Measurements from ENCODE around the gene RICTOR.
A peak's percentile ranks its signal among the peaks of the same experiment; 100 is the strongest.

Gene RICTOR

GRCh38 chr5:39099831-39100230 is 25.6 kb upstream of the RICTOR start:
- DNase-seq, result no peak

DNA sequence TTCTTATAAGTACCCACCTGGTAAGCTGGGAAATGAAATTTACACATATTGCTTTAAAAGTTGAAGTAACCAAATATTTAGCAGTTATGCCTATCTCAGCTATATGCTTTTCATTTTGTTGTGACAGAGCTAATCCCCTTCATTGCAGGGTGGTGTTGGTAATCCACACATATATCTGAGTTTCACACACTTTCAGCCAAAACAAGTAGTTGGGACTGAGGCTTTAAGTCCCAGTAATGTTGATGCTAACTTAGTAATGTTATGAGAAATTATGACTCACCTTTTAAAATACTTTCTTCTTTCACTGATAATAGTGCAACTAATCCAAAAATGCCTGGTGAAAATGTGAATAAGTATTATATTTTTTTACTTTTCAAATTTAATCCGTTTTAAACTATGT is 19.2 kb upstream of the RICTOR start:
- DNase-seq, result no peak

DNA sequence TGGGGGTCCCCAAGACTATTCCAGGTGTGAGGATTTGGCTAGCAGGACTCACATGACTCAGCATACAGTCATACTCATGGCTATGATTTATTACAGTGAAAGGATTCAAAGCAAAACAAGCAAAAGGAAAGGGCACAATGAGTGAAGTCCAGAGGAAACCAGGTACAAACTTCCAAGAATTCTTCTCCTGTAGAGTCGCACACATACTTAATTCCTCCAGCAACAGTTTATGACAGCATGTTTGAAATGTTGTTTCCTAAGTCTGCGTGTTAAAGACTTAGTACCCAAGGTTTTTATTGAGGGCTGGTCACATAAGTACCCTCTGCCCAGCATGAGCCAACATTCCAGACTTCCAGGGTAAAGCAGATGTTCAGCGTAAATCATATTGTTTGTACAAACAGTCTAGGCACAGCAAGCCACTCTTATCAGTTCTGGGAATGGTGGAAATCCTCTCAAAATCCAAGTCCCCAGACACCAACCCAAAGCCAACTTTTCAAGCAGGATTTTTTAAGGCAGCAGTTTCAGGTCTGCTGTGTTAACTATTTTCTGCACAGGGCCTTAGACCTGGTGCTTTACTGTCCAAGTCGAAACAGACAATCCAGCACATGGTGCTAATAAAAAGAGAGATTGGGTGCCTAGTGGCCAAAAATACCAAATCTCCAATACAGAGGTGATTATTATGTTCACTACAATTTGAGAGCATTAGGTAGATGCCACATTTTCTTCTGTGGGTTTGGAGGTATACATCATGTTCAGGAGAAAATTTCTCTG is 18.6 kb upstream of the RICTOR start:
- DNase-seq, result no peak

DNA sequence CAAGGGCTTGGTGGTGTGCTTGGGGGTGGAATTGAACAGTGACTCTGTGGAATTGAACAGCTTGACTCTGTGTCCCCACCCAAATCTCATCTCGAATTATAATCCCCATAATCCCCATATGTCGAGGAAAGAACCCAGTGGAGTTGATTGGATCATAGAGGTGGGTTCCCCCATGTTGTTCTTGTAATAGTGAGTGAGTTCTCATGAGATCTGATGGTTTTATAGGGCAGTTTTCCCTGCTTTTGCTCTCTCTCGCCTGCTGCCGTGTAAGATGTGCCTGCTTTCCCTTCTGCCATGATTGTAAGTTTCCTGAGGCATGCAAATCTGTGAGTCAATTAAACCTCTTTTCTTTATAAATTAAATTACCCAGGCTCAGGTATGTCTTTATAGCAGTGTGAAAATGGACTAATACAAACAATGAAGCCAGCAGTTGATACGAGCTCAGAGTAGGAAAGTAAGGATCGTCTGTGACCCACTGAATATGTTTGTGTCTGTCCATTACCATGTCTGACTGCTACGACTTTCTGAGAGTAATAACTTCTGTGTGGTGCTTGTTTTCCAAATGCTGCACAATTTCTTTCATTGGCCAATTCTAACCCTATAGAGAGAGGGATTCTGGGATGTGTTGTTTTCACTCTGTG is 17.9 kb upstream of the RICTOR start:
- no peak for DNase-seq

GRCh38 chr5:39083968-39084367 is 9.8 kb upstream of the RICTOR start:
- DNase-seq, result no peak

DNA sequence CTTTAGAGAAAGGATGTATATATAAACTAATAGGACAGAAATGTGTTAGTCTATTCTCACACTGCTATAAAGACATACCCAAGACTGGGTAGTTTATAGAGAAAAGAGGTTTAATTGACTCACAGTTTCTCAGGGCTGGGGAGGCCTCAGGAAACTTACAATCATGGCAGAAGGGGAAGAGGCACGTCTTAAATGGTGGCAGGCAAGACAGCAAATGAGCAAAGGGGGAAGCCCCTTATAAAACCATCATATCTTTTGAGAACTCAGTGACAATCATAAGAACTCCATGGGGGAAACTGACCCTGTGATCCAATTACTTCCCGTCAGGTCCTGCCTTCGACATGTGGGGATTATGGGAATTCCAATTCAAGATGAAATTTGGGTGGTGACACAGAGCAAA is 8.8 kb upstream of the RICTOR start:
- no peak for DNase-seq

GRCh38 chr5:39080597-39081204 is 6.5 kb upstream of the RICTOR start:
- no peak for DNase-seq

GRCh38 chr5:39080168-39080567 is 6.0 kb upstream of the RICTOR start:
- no peak for DNase-seq

DNA sequence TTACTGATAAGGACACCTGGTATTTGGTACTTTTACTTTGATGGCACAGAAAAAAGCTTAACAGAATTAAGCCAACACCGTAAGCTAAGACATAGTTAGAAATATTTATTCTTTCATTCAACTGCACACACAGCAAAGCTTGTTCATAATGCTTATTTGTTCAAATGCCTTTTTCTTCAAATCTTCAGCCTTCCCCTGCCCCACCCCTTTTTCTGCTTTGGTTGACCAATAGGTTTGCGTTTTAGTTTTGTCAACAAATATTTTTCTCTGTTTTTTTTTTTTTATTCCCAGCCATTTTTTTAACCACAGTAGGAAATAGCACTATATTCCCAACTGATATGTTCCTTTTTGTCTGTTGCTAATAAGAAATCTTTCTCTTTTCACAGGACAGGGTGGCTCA is 4.9 kb upstream of the RICTOR start:
- DNase-seq, result no peak

DNA sequence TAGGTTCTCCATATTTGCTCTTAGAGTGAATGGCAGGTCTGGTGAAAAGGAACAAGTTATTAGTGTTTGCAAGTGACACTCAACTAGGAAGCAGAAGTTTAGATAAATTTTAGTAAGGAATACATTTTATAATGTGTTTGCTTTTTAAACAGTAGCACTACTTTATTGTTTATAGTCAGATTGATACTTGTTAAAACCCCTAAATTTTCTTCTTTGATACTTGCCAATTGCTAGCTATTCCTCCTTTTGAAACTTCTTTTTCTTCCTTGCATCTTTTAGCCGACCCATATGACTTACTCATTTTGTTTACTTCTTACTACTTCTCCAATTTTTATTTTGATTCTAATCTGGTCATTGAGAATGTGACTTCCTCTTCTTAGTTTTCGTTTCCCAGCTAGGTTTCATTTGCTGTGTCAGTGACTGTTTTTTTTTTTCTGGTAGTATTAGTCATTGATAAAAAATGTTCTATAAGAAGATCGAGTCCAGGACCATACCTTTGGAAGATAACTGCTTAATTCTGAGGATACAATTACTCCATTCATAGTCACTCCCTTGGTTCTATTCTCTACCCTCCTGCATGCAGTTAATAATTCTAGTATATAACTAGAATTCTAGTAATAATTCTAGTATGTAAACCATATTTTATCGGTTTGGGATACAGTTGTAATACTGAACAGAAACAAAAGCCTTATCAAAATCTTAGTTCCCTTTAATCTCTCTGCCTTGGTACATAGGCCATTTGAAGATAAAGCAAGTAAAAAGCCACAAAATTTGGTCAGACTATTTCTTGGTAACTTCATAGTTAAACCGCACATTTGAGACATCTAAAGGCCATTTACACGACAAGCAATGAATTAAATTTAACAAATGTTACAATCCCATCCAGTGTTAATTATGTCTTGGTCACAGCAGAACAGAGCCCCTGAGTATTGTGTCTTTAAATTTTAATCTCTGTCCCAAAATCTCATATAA is 2.8 kb upstream of the RICTOR start:
- DNase-seq, result no peak

DNA sequence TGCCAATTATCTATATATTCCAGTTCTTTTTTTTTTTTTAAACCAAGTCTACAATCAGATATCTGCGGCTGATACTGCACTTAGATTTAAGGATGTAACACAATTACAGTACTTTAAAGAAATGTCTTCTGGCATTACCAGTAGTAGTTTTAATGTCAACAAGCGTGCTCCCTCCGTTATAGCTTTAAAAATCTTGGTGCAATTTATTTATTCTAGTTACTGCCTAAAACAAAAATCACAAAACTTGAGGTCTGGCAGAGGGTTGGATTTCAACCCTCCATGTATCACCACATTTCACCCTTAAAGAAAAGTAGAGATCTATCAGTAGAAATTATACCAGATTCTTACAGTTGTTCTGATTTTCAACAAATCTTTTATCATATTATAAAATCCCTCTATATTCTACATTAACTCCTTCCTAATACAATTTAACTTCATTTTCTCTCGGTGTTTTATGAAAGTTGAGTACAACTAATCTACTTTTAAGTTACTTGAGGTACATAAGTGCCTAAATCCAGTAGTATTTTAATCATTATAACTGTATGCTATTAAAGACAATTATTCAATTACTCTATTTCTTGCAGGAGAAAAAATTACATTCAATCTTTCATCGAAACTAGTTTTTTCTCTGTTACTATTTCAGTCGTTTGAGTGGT is 2.0 kb upstream of the RICTOR start:
- DNase-seq, result no peak

- peak in 1 of 4 experiments; percentile 17 for DNase-seq
These were observed 507 bp downstream of the RICTOR start for GRCh38 chr5:39073767-39074016.

DNA sequence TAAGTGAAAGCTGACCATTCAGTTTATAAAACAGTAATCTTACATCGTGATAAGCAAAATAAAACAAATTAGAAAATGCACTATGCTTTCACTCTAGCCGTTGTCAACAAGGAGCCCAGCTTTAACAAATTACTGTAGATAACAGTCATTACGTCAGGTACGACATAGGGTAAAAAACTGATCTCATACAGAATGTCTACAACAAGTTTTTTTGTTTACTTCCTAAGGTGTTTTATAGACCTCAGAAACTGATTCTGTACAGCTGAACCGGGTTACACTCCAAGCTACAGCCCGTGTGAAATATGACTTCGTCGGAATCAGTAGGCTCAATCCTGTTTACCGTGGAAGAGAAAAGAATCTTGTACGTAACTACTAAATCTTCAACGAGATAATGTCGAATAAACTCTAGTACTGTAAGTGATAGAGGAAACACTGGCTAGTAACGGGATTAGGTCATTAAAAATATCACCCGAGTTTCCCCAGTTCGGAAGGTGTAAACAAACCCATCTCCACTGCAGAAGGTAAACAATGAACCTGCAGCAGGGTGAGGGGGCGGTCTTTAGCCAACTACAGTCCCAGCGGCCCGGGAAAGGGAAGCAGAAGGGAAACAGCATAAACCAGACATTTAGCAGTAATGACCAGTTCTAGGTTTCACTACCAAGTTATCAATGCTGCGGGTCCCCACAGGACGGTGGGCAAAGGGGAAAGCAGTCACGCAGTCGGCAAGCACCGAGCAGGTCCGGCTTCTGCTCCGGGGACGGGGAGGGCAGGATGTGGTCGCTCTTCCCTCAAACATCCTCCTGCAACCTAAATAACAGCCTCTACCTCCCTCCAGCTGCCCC is 1.1 kb downstream of the RICTOR start:
- peak in 2 of 4 experiments; percentile 20 to 32 for DNase-seq

DNA sequence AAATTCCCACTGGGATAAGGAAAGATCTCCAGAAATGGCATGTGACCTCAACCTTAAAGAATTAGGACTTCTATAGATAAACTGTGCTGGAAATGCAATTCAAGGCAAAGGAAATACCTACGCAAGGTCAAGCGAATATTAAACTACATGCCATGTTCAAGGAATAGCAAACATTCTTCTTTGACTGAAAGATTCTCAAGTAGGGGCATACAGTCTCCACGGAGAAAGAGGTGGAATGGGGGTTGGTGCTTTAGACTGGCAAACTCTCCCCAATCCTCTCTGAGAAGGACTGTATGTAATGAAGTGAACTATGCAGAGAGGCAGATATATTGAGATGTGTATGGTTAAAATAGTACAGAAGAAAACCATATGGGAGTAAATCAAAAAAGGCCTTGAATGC is 6.1 kb downstream of the RICTOR start:
- no peak for DNase-seq

- no peak for DNase-seq
These were observed 9.7 kb downstream of the RICTOR start for GRCh38 chr5:39064450-39064849.

DNA sequence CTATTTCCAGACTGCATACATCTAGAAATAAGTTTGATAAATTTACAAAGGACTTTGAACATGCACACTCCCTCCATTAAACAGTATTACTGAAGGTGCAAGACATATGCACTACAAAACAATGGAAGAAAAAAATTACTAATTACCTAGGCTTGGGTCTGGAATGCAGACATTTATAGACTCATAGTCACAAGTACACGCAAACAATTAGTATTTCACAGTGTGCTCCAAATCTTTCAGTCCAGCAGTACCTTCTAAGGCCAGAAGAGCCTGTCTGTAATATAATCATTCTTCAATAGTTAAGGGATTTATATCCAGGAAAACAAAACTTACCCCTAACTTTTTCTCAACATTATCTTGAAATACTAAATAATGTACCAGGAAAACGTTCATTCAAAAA is 11.2 kb downstream of the RICTOR start:
- DNase-seq, result no peak

- no peak for DNase-seq
These were observed 11.7 kb downstream of the RICTOR start for GRCh38 chr5:39062530-39062929.

DNA sequence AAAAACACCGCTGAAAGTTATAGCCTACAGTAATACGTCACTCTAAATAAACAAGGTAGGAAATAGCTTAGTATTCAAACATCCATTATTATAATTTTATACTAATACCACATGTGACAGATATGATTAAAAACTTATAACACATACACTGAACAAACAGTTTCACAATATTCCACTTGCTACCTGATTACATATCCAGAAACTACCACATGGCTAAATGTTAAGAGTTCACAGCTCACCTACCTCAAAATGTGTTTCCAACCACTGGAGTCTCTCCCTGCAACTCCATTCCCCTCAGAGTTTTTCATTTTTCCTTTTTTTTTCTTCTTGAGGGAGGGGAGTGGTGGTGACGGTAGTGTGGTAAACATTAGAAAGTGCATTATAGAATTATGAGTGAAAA is 12.1 kb downstream of the RICTOR start:
- DNase-seq, result no peak

DNA sequence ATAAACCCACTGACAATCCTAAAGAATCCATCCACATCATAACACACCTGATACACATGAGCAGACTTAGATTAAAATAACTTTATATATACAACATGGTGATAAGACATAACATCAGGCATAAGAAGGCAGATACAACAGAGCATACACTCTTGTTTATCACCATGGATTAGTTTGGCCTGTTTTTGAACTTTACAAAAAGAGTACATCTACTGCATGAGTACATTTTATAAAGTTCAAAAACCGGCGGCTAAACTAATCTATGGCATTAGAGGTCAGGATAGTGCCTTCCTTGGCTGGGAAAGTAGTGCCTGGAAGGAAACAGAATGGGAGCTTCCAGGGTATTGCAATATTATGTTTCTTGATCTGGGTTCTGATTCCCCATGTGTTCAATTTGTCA is 15.1 kb downstream of the RICTOR start:
- no peak for DNase-seq

- DNase-seq, result no peak
These were observed 15.8 kb downstream of the RICTOR start for GRCh38 chr5:39058178-39058921.

DNA sequence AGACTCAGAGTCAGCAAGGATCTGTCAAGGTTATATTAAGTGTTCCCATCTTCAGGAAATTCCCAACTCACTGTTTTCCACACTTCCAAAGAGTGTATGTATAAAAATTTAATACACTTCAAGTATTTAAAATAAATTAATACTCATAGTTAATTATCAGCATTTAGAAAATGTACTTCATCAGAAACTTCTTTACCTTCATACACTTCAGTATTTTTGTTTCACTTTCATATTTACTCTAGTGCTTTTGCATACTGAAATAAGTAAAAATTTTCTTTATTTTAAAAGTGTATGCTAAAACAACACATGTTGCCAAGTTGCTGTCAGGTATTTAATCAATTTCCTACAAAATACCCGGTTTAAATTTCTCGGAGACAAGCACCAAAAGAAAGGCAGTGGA is 16.5 kb downstream of the RICTOR start:
- DNase-seq, result no peak
